SK-N-SH (cell line): Measurements from ENCODE around the gene PIK3R1. TPM values are rescaled to one million over a fixed set of nuclear protein-coding genes. Genes with fewer than 3 reads are reported as not detected.

Experiments used
- CTCF ChIA-PET: fragments of 300-600, 350-600 bp; formaldehyde crosslinking; extraction: SDS; loops from one replicate; lab custom pipeline; 2021; lab: Yijun Ruan, JAX
- POLR2A ChIA-PET: fragments of 350-600 bp; sonication (Branson Sonifier 250); formaldehyde crosslinking; extraction: SDS; loops from one replicate; lab custom pipeline; 2020; ENCODE audit warnings: antibody characterized with exemption, inconsistent platforms; lab: Yijun Ruan, JAX
- DNase-seq: peaks from one replicate; pipeline ENCODE4 v3.0.0; 2012
- H2AFZ ChIP-seq: fragments of 200-600 bp; sonication (generic); 2 replicates; pipeline ENCODE4 v1.8.1; 2016; ENCODE audit warnings: antibody characterized with exemption, mild to moderate bottlenecking, low read depth
- H3F3A ChIP-seq: fragments of 200-600 bp; sonication (generic); replicated peaks from 2 replicates; pipeline ENCODE3; 2016; ENCODE audit warnings: antibody characterized with exemption, mild to moderate bottlenecking; ENCODE audit not compliant: insufficient read depth
- H3K27ac ChIP-seq, 2 experiments: fragments of 200-500 bp in 1 of 2; fragments of 200-600 bp in 1 of 2; sonication (Bioruptor generic) in 1 of 2; sonication (generic), shearing (Covaris generic) in 1 of 2; 2 replicates each; pipeline versions ENCODE4 v1.5.1 to v1.6.1; 2014 to 2016; ENCODE audit warnings: low read depth in 2 of 2, inconsistent platforms in 1 of 2, low read length in 1 of 2, mild to moderate bottlenecking in 1 of 2, mixed read lengths in 1 of 2
- H3K27me3 ChIP-seq: fragments of 200-600 bp; sonication (generic), shearing (Covaris generic); 2 replicates; pipeline ENCODE4 v1.6.1; 2016; ENCODE audit warnings: mixed run types; ENCODE audit not compliant: insufficient read depth
- H3K36me3 ChIP-seq, 2 experiments: fragments of 200-500 bp in 1 of 2; fragments of 200-600 bp in 1 of 2; sonication (Bioruptor generic) in 1 of 2; sonication (generic) in 1 of 2; replicated peaks in 1 of 2; 2 replicates each; pipeline versions ENCODE3 to v1.5.1; 2014 to 2016; ENCODE audit warnings: low read length in 1 of 2, mild to moderate bottlenecking in 1 of 2; ENCODE audit not compliant: insufficient read depth in 2 of 2, control insufficient read depth in 1 of 2
- H3K4me1 ChIP-seq, 2 experiments: fragments of 200-500 bp in 1 of 2; fragments of 200-600 bp in 1 of 2; sonication (Bioruptor generic) in 1 of 2; sonication (generic), shearing (Covaris generic) in 1 of 2; 2 replicates each; pipeline versions ENCODE4 v1.5.1 to v1.6.1; 2014 to 2016; ENCODE audit warnings: low read depth in 1 of 2, low read length in 1 of 2, mixed run types in 1 of 2; ENCODE audit not compliant: insufficient read depth in 2 of 2, control insufficient read depth in 1 of 2
- H3K4me2 ChIP-seq: fragments of 200-600 bp; sonication (generic), shearing (Covaris generic); 2 replicates; pipeline ENCODE4 v1.6.1; 2017; ENCODE audit warnings: mixed run types
- H3K4me3 ChIP-seq, 2 experiments: fragments of 200-500 bp in 1 of 2; fragments of 200-600 bp in 1 of 2; sonication (Bioruptor generic) in 1 of 2; sonication (generic), shearing (Covaris generic) in 1 of 2; 2 replicates each; pipeline versions ENCODE4 v1.5.1 to v1.8.1; 2014 to 2016; ENCODE audit warnings: low read depth in 2 of 2, inconsistent platforms in 1 of 2, low read length in 1 of 2, mild to moderate bottlenecking in 1 of 2, mixed read lengths in 1 of 2, moderate library complexity in 1 of 2
- H3K79me2 ChIP-seq: fragments of 200-600 bp; sonication (generic); 2 replicates; pipeline ENCODE4 v1.8.1; 2017; ENCODE audit warnings: mild to moderate bottlenecking; ENCODE audit not compliant: insufficient read depth
- H3K9ac ChIP-seq: fragments of 200-600 bp; sonication (generic); 2 replicates; pipeline ENCODE4 v1.6.1; 2017; ENCODE audit warnings: mixed run types
- H3K9me2 ChIP-seq: fragments of 200-600 bp; sonication (generic); 2 replicates; pipeline ENCODE4 v1.6.1; 2017; ENCODE audit warnings: mixed run types
- H3K9me3 ChIP-seq: fragments of 200-600 bp; sonication (generic); 2 replicates; pipeline ENCODE4 v1.6.1; 2017; ENCODE audit warnings: mixed run types, mild to moderate bottlenecking, moderate library complexity
- H4K20me1 ChIP-seq: fragments of 200-600 bp; sonication (generic); 2 replicates; pipeline ENCODE4 v1.6.1; 2017; ENCODE audit warnings: mild to moderate bottlenecking, mixed run types; ENCODE audit not compliant: insufficient read depth
- CHD2 ChIP-seq: fragments of 150-350 bp; IDR thresholded peaks from 2 replicates; pipeline ENCODE4 v1.6.1; 2018; ENCODE audit warnings: low read length; ENCODE audit not compliant: partially characterized antibody
- EP300 ChIP-seq, 2 experiments: IDR thresholded peaks; 2 replicates each; pipeline versions ENCODE4 v1.4.0 to v1.6.1; 2012; ENCODE audit warnings: borderline replicate concordance in 1 of 2, low read depth in 1 of 2, low read length in 1 of 2
- EZH2phosphoT487 ChIP-seq: fragments of 200-600 bp; sonication (generic); IDR thresholded peaks from 2 replicates; pipeline ENCODE4 v1.6.1; 2017; ENCODE audit warnings: low read depth, mixed run types, mild to moderate bottlenecking, antibody characterized with exemption, moderate library complexity, borderline replicate concordance
- FOSL2 ChIP-seq: IDR thresholded peaks from 2 replicates; pipeline ENCODE4 v1.4.0; 2012; ENCODE audit warnings: low read depth, mild to moderate bottlenecking, moderate library complexity, borderline replicate concordance
- FOXJ3 ChIP-seq: sonication (generic); formaldehyde crosslinking; IDR thresholded peaks from 2 replicates; pipeline ENCODE4 v1.5.1; 2020; ENCODE audit warnings: mild to moderate bottlenecking, missing genetic modification reagents
- FOXM1 ChIP-seq: IDR thresholded peaks from 2 replicates; pipeline ENCODE4 v1.4.0; 2012; ENCODE audit warnings: low read depth, mild to moderate bottlenecking
- GABPA ChIP-seq: IDR thresholded peaks from 2 replicates; pipeline ENCODE4 v1.4.0; 2012; ENCODE audit warnings: low read depth, mild to moderate bottlenecking
- JUND ChIP-seq: IDR thresholded peaks from 2 replicates; pipeline ENCODE4 v1.4.0; 2012
- NFIC ChIP-seq: IDR thresholded peaks from 2 replicates; pipeline ENCODE4 v1.4.0; 2012; ENCODE audit warnings: borderline replicate concordance
- NRF1 ChIP-seq: IDR thresholded peaks from 2 replicates; pipeline ENCODE4 v1.6.1; 2012; ENCODE audit warnings: low read depth, mild to moderate bottlenecking, low read length
- PBX3 ChIP-seq: IDR thresholded peaks from 2 replicates; pipeline ENCODE4; 2012
- REST ChIP-seq: IDR thresholded peaks from 2 replicates; pipeline ENCODE4 v1.6.1; 2012; ENCODE audit warnings: mild to moderate bottlenecking, low read depth, low read length, moderate library complexity
- SIN3A ChIP-seq: IDR thresholded peaks from 2 replicates; pipeline ENCODE4 v1.6.1; 2012; ENCODE audit warnings: low read depth, mild to moderate bottlenecking, low read length, moderate library complexity, borderline replicate concordance
- TAF1 ChIP-seq: IDR thresholded peaks from 2 replicates; pipeline ENCODE4 v1.6.1; 2012; ENCODE audit warnings: low read depth, mild to moderate bottlenecking, low read length, moderate library complexity, borderline replicate concordance
- TCF12 ChIP-seq: IDR thresholded peaks from 2 replicates; pipeline ENCODE4 v1.4.0; 2012
- USF1 ChIP-seq: IDR thresholded peaks from 2 replicates; pipeline ENCODE4 v1.4.0; 2012; ENCODE audit warnings: low read depth, borderline replicate concordance
- polyA plus RNA-seq, 3 experiments: library from polyadenylated mRNA; depleted of rRNA; stranded (reverse); fragments of >200 nt; gene quantifications; 2 replicates each; pipeline ENCODE4 v1.2.3, GENCODE V29; 2012
- TF ChIP-seq, protein P1 (sequence below): fragments of 200-600 bp; sonication (generic); IDR thresholded peaks from 2 replicates; pipeline ENCODE4 v1.6.1; 2017; ENCODE audit warnings: antibody characterized with exemption, mild to moderate bottlenecking, moderate library complexity
- TF ChIP-seq, protein P2 (sequence below): IDR thresholded peaks from 2 replicates; pipeline ENCODE4 v1.4.0; 2012; ENCODE audit warnings: low read depth

Gene PIK3R1
- polyA plus RNA-seq, 1 of the 3 experiments (the other 2 are of a cell fraction) = 2.0 TPM

GRCh38 chr5:68240202-68240601 is 24.6 kb downstream of the PIK3R1 start:
- H3K9ac ChIP-seq = no peak overlapping the region
- peak overlapping the region; percentile 28 to 94; a peak in 3 of 4 replicates for H3K27ac ChIP-seq
- no peak overlapping the region for H3K4me2 ChIP-seq
- H3K79me2 ChIP-seq = peaks cover 5% of the 10 kb centered on the region; the same call in 1 of the 2 replicates
- CTCF ChIA-PET = interaction anchor here (1.0 to 1.3 kb wide), 3 partner anchors 24 to 994 kb away, joined by 3 to 6 read pairs (median 3); partner anchors contain the start of gene PIK3R1
- no peak overlapping the region for H2AFZ ChIP-seq
- H4K20me1 ChIP-seq = no peaks in the 10 kb centered on the region
- no peak overlapping the region for H3K4me3 ChIP-seq
- POLR2A ChIA-PET = no interaction called here
- peaks cover 7 to 8% of the 10 kb centered on the region in 2 experiments for H3K36me3 ChIP-seq
- H3K9me2 ChIP-seq = no peaks in the 10 kb centered on the region
- no peaks in the 10 kb centered on the region for H3K9me3 ChIP-seq
- H3K27me3 ChIP-seq = no peaks in the 10 kb centered on the region
- H3K4me1 ChIP-seq = peaks cover 18% of the 10 kb centered on the region in 2 experiments
- H3F3A ChIP-seq = peaks cover 9% of the 10 kb centered on the region
- TF ChIP-seq FOSL2 = no peak
- no peak for TF ChIP-seq CHD2
- TF ChIP-seq, protein P1, sequence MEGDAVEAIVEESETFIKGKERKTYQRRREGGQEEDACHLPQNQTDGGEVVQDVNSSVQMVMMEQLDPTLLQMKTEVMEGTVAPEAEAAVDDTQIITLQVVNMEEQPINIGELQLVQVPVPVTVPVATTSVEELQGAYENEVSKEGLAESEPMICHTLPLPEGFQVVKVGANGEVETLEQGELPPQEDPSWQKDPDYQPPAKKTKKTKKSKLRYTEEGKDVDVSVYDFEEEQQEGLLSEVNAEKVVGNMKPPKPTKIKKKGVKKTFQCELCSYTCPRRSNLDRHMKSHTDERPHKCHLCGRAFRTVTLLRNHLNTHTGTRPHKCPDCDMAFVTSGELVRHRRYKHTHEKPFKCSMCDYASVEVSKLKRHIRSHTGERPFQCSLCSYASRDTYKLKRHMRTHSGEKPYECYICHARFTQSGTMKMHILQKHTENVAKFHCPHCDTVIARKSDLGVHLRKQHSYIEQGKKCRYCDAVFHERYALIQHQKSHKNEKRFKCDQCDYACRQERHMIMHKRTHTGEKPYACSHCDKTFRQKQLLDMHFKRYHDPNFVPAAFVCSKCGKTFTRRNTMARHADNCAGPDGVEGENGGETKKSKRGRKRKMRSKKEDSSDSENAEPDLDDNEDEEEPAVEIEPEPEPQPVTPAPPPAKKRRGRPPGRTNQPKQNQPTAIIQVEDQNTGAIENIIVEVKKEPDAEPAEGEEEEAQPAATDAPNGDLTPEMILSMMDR = no peak
- no peak for TF ChIP-seq REST
- no peak for TF ChIP-seq EZH2phosphoT487
- no peak for TF ChIP-seq TCF12
- no peak for TF ChIP-seq PBX3
- no peak for TF ChIP-seq JUND
- TF ChIP-seq NFIC = no peak
- no peak for TF ChIP-seq USF1
- TF ChIP-seq FOXM1 = no peak
- TF ChIP-seq, protein P2, sequence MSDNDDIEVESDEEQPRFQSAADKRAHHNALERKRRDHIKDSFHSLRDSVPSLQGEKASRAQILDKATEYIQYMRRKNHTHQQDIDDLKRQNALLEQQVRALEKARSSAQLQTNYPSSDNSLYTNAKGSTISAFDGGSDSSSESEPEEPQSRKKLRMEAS = no peak
- TF ChIP-seq TAF1 = no peak
- no peak for TF ChIP-seq NRF1
- TF ChIP-seq GABPA = no peak
- TF ChIP-seq SIN3A = no peak
- no peak for TF ChIP-seq FOXJ3 (CRISPR knock-in tag)
- TF ChIP-seq EP300 (IDR thresholded peaks at IDR 0.05; ENCODE audit: borderline replicate concordance in 1 of 2, low read depth in 1 of 2, low read length in 1 of 2) = no peak
- peak; percentile 33 for DNase-seq
